NCI-H82 treated with DMSO at 0.1 percent for 48 hours (cell line): ENCODE measurements around the gene GPRIN2.
"Not testable (repeated sequence)": the region's sequence is repeated elsewhere in the genome, so short reads cannot be mapped to it uniquely, and the experiment has no call there.

Experiments
- DNase-seq: peaks from one replicate; lab custom pipeline; 2025; ENCODE audit not compliant: unreplicated experiment; lab: John Stamatoyannopoulos, UW

GPRIN2 gene

DNA sequence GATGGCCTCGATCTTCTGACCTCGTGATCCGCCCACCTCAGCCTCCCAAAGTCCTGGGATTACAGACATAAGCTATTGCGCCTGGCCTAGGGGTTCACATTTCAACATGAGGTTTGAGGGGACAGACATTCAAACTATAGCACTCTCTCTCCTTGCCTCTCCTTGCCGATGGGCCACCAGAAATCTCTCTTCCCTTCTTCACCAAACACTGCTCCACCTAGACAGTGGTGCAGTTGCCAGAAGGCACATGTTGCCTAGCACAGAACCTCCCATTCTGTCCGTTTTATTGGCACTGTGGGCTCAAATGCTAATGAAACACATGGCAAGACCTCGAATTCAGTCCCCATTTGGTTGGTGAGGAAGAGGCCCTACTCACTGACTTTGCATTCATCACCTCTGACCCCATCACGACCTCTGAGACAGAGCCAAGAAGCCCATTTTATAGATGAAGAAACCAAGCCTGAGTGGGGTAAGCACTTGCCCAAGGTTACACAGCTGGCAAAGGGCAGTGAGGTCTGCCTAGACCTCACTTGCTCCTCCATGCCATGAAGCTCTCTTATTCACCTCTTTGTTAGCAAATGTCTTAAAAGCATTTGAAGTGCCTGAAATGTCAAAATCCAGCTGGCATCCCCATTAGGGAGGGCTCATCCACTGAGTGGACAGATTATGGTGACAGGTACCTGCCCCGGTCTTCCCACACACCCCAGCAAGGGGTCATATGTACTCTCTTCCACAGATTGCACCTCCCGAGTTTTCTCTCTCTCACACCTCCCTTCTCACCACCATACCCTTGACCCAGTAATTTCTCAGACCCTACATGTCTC is 34.0 kb downstream of the GPRIN2 start:
- DNase-seq = no peak

DNA sequence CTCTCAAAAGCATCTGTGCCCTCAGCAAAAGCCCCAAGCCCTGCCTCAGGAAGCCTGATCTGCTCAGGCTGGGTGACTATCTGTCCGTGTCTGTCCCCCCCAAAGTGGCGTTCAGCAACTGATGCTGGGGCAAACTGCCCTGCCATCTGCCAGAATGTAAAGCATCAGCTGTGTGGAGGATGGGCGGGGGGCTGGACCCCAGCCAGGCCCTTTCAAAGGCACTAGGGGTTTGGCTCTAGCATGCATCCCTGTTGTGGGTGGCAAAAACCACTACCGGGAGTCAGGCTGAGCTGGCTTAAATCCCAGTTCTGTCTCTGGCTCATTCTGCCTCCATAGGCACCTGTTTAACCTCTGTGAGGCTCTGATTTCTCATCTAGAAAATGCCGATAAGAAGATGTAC is 35.5 kb downstream of the GPRIN2 start:
- DNase-seq = no peak

DNA sequence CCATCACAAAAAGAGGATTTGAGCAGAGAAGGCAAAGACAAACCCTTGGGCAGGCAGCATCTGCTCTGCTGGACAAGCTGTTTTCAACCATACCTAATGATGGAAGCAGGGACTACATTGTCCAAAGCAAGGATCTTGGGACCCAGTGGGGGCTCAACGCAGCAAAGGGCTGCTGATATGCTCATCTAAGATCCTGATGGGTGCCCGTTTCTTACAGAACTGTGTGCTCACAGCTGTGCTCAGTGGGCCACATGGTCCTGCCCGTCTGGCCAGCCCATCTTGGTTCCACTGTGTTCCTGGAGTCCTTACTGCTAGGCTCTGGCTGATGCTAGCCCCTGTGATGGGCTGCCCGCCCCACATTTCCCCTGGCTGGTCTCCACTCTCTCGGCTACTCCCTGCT is 36.1 kb downstream of the GPRIN2 start:
- no peak for DNase-seq

DNA sequence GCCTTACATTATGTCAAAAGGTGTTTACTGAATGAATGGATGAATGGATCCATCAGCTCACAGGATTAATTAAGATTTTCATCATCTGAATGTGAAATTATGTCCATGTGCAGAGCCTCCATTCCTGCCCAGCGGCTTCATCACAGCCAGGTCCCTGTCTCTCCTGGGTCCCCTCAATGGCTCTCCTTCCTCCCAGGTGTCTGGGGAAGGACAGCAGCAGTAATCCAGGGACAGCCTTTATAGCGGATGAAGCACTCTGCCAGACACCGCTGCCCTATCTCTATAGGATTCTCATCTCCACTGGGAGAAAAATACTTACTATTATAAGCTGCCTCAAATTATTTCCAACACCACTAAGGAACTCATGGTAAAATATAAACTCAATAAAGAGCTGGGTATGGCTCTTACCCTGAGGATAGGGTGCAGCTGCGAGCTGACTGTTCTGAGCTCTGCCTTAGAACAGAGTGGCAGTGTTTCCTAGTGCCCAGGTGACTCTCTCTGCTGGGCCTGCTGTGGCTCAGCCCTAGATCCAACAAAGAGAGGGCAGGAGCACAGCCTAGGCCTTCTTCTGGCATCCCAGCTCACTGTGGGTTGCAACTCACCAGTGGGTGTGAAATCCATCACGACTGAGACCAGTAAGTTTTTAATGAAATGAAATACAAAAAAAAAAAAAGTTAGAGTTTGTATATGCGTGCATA is 38.3 kb downstream of the GPRIN2 start:
- DNase-seq = no peak

DNA sequence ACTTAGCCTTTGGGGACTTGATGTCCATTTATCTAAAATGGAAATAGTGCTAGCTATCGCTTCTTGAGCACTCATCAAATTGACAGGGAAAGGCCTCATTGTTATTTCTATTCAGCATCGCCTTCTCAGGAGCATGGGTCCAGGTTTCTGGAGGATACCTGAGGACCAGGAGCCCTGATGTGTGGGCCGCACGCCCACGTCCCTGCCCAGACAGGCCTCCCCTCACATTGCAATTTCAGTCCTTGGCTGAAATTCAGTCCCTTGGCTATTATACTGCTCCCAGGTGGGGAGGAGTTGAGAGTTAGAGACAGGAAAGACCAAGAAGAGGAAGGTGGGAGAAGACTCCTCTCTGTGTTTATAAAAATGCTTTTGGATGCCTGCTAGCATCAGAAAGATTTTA is 38.9 kb downstream of the GPRIN2 start:
- no peak for DNase-seq

DNA sequence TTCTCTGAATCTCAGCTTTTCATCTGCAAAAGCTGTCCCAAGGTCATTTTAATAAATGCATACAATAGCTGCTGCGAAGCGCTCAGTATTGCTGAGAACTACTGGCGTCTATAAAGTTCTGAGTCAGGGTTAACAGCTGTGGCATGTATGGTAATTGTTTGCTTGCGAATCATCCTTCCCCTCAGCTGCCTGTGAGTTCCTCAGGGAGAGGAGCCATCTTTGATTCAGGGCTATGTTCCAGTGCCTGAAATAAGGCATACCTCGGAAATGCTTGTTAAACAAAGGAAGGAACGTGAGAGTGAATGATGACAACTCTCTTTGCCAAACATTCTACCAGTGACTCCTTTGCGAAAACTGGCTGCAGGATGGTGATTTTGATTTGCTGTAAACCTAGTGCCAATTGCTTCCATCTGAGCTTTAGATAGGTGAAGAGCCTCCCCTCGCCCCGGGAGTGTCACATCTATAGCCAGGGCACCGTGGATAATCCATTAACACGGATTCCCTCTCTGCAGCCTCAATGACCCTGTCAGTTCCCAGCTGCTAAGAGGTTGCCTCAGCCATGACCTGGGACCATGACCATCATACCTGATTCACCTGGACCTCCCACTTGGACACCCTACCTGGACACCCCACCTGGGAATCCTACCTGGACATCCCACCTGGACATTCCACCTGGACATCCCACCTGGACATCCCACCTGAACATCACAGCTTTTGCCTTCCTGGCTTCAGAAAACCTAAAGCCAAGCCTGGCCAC is 39.6 kb downstream of the GPRIN2 start:
- DNase-seq = no peak

DNA sequence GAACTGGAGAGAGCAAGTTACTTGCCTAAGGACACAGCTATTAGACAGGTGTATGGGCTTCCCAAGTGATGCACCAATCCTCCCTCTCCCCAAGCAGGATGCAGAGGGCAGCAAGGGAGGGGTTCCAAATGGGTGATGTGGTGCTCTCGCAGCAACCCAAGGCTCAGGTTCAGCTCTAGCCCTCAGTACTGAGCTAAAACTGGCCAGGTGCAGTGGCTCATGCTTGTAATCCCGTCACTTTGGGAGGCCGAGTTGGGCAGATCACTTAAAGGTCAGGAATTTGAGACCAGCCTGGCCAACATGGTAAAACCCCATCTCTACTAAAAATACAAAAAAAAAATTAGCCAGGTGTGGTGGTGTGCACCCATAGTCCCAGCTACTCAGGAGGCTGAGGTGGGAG is 40.7 kb downstream of the GPRIN2 start:
- no peak for DNase-seq

DNA sequence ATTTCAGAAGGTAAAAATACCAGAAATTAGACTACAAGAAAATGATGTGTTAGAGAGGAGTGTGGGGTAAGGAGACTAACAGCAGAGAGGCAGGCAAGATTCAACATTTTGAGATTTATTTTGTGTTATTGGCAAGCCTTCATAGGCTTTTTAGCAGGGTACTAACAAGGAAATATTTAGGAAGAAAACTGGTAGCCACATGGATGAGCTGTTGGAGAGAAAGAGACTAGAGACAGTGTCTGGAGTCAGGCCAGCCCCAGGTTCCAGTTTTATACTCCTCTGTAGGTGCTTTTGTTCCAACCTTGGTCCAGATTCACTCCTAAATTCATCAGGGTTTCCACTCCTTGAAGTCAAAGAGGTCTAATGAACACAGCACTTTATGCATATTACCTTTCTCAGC is 41.1 kb downstream of the GPRIN2 start:
- DNase-seq = no peak

DNA sequence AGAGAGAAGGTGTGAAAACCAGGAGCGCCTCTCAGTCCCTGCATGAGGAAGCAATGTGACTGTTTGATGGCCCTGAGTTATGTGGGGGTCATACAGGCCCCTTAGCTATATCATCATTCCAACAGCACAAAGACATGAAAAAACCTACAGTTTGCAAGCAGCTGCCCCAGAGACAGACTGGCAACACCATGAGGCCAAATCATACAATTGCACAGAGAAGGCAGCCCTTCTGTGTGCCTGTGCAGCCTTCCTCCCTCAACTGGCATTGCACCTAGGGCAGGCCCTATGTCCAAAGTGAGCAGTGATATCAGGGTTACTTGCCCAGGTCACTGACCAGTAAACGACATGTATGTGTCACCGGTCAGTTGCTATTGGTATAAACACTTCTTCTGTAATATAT is 41.6 kb downstream of the GPRIN2 start:
- no peak for DNase-seq

DNA sequence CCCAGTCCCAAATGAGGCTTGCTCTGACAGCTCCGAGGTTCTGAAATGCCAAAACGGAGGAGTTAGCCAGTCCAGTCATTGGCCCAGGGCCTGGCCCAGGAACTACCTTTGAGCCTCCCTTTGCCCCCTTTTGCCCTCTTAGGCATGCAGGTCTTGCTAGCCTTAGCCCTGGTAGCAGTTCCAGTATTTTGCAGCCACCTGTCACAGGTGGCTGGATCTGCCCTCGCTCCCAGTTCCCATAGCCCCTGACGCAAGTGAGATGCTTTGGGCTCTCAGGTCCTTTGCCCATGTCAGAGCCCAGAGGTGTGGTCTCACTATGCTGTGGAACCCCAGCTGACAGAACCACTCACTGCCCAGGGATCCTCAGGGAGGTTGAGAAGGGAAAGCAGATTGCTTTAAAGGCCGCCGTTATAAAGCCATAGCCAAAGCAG is 42.0 kb downstream of the GPRIN2 start:
- DNase-seq = no peak

DNA sequence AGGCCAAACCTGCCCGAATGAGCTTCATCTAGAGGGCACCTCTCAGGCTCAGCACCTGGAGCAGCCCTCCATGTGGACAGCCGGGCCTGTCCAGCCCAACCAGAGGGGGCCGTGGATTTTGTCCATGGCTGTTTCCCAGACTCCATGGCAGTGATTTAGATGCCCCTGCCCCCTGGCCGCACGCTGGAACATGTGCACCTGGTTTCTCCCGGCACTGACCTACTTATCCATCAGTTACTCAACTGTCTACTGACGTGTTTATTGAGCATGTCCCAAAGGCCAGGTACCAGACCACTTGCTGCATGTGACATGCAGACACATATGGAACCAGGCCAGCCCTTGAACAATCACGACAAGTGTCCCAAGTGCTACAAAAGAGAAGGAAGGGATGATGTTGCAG is 43.1 kb downstream of the GPRIN2 start:
- DNase-seq = not testable (repeated sequence)

DNA sequence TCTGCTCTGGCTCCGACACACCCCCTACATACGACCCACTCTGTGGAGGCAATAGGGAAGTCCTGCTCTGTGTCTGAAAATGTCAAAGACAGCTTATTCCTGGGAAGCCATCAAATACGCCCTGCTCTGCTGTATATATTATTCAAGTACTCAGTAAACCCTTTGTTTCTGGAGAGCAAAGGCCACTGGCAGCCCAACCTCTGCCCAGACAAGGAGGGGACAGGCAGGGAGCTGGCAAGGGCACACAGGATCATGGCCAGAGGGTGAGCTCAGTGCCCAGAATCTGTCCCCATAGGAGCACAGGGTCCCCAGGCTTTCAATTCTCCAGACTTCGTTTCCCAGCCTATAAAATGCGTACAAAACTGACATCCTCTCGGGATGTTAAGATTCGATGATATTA is 43.7 kb downstream of the GPRIN2 start:
- DNase-seq = not testable (repeated sequence)

DNA sequence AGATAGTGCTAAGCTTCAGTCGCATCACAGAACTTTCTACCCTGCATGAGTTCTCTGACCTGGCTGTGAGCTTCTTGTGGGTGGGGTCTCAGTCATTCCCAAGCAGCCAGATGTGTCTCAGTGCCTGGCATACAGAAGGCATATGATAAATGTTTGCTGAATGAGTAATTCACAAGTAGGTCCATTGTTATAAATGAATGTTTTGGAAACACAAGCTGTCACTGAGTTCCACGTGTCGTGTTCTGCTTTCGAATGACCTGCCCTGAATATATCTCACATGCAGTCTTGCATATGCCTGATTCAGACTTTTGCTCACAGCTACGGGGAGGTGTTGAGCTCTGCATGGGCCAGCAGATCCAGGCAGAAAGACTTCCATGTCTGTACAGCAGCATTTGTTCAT is 44.5 kb downstream of the GPRIN2 start:
- DNase-seq = not testable (repeated sequence)
